GM21619 (cell line): Measurements from ENCODE around the gene BIN1.

Source experiments
- ATAC-seq: cut with Tn5 transposase; IDR thresholded peaks from one replicate; pipeline ENCODE4 v1.9.1; 2021; ENCODE audit not compliant: unreplicated experiment

BIN1 gene, protein sequence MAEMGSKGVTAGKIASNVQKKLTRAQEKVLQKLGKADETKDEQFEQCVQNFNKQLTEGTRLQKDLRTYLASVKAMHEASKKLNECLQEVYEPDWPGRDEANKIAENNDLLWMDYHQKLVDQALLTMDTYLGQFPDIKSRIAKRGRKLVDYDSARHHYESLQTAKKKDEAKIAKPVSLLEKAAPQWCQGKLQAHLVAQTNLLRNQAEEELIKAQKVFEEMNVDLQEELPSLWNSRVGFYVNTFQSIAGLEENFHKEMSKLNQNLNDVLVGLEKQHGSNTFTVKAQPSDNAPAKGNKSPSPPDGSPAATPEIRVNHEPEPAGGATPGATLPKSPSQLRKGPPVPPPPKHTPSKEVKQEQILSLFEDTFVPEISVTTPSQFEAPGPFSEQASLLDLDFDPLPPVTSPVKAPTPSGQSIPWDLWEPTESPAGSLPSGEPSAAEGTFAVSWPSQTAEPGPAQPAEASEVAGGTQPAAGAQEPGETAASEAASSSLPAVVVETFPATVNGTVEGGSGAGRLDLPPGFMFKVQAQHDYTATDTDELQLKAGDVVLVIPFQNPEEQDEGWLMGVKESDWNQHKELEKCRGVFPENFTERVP

DNA sequence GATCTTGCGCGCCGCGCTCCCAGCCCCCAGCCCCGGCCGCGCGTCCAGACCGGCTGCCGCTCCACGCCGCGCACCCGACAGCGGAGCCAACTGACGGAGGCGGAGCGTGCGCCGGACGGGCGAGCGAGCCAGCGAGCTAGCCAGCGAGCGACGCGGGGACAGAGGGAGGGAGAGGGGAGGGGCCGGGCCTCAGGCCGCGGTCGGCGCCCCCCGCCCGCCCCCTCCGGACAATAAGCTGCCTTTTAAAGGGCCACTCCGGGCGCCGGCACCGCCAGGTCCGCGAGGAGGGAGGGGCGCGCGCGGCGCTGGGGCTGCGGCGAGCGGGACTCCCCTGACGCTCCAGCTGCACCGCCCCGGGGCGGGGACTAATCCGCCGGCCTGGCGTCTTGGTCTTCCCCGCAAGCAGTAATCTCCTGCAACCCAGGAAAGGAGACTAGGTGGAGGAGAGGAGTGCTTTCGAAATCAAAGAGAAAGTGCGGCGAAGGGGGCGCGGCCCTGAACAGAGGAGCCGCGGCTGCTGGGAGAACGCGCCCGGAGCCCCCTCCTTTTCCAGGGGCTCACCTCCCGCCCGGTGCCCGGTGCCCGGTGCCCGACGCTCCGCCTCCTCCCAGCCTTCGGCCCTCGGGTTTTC is at the start of gene BIN1:
Gene BIN1, minus strand, starts transcription at position 164 of the 631 bp plus-strand sequence. CDS start 211 bp downstream, outside the sequence.
- ATAC-seq, result peak; percentile 88

DNA sequence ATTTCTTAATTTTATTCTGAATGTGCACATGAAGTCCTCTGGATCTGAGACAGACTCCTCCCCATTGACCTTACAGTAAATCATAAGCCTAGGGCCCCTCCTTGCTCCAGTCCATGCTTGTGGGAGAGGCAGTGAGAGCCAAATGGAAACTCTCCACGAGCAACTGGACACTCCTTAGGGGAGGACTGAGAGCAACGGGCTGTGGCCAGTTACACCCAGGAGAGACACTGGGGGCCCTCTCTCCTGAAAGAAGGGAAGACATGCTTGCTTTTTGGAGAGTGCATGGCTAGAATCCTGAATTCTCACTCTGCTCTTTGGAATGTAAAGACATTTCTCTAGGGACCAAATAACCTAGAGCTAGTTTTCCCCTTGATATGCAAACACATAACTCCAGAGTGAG is 49.0 kb upstream of the BIN1 start:
- ATAC-seq, result no peak

DNA sequence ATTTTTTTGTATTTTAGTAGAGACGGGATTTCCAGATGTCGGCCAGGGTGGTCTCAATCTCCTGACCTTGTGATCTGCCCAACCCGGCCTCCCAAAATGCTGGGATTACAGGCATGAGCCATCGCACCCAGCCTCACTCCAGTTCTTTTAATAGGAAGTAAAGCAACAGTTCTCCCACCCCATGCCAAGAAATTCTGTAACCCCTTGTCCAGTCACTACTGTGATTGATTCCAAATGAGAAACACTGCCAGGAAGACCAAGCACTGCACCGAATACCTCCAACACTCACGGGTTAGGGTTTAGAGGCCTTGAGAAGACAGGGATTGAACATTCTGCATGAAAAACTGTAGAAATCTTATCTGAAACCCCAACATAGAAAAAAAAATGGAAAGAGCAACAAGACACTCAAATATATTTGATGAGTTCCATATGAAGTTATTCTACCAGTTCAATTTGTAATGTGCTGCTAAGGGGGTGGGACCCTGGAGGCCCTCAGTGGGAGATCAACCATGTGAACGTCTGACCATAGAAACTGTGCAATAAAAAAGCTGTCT is 48.2 kb upstream of the BIN1 start:
- ATAC-seq, result no peak

DNA sequence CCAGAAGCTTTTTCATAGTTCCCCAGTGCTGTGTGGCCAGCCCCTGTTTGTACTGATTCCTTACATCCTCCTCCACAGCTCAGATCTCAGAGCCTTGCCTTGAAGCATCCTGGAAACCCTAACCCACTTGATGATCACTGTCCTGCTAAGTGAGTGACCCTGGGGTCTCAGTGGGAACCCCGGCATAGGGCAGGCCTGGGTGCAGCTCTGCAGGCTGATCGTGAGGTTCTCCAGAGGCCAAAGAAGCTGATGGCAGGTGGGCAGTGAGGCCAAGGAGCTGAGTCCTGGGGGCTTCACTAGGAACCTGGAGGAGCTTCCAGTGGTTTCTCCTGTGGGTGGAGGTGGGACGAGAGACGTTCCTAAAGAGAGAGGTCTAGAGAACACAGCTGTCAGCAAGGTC is 47.4 kb upstream of the BIN1 start:
- no peak for ATAC-seq

DNA sequence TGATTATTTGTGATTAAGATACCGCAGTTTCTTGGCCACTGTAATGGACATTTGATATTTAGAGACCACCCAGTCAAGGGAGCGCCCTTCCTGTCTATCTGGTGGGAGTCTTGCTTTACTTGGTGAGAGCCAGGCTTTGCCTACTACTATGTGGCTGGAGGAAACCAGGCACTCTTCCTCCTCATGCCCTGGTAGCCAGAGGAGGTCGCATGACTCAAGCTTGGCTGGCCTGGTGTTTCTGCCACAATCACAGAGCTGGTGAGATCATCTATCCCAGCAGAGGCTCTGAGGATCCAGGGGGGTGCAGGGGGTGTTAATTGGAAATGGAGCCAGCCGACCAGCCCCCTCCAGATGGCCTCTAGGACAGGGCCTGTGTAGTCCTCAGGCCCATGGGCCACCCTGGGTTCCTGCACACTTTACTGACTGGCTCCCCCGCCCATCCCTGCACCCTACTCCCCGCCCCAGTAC is 46.8 kb upstream of the BIN1 start:
- no peak for ATAC-seq

DNA sequence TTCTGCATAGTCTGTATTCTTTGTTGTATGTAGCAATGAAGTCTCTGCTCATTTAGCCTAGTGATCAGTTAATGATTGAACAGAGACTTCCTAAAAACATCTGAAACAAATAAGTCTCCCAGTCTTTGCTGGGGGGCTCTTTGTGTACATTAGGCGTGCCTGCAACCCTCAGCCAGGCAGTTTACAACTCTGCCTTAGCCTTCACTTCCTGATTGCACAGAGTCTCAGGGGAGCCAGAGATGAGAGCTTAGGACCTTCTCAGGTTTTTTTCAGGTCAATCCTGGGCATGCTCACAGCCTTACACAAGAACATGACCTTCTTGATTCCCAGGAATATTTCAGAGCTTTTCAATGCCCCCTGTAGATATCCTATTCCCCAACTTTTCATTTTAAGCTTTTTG is 44.0 kb upstream of the BIN1 start:
- no peak for ATAC-seq

DNA sequence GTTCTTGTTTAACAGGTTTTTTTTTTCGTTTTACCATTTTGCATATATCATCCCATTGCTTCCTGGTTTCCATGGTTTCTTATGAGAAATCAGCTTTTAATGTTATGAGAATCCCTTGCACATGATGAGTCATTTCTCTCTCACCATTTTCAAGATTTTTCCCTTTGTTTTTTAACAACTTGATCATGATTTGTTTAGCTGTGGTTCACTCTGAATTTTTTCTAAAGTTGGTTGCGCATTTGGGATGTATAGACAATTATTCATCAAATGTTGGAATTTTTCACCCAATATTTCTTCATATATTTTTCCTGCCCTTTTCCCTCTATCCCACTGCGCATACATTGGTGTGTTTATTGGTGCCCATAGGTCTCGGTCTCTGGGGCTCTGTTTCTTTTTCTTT is 42.4 kb upstream of the BIN1 start:
- ATAC-seq, result no peak

DNA sequence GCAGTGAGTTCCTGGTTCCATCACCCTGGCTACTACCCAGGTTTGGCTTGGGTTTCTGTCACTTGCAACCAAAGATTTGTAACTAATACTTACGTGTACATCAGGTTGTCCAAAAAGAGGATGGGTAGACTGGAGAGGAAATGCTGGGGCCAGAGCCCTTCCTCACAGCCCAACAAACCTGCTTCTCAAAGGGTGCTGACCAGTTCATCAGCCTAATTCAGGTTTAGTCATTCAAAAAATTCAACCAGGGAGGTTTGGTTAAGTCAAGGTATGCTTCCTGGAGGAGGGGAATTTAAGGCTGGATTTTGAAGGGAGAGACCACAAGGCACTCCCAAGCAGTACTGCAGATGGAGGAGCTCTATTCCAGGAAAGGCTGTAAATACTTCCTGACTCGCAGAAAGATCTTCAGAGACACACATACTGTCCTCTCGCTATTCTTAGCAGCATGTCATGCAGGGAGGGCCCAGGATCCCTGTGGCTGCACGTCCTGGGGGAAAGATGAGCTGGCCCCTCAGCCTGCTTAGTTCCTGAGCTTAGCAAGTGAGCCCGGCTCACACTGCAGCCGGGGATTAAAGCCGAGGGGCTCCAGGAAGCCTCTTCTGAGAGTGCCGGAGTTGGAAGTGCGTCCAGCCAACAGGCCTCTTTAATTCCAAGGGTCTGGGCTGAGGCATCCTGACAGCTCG is 40.0 kb upstream of the BIN1 start:
- no peak for ATAC-seq

DNA sequence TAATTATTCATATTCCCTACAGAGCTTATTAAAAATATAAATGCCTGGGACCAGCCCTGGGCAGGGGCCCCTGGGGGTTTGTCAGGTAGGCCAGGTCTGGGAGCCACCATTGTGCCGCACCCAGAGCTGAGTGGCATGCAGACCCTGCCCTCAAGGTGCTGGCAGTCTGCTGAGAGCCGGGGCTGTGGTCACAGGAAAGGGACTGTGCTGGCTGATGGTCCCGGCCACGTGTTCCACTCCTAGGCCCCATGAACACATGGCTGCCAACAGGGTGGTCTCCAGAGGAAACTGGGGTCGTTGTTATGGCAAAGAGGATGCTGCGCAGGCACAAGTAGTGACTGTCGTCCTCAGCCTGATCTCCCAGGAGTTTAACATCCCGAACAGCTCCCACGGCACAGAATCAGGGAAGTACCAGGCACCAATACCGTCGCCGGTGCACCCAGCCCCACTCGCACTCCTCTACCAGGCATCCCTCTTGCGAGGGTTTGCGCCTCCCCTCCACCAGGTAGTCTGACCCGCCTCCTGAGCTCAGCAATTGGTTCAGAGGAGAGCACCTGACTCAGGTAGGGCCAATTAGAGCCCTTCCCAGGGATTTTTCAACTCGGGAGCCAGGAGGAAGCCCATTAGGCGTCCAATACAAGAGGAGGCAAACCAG is 39.2 kb upstream of the BIN1 start:
- no peak for ATAC-seq

DNA sequence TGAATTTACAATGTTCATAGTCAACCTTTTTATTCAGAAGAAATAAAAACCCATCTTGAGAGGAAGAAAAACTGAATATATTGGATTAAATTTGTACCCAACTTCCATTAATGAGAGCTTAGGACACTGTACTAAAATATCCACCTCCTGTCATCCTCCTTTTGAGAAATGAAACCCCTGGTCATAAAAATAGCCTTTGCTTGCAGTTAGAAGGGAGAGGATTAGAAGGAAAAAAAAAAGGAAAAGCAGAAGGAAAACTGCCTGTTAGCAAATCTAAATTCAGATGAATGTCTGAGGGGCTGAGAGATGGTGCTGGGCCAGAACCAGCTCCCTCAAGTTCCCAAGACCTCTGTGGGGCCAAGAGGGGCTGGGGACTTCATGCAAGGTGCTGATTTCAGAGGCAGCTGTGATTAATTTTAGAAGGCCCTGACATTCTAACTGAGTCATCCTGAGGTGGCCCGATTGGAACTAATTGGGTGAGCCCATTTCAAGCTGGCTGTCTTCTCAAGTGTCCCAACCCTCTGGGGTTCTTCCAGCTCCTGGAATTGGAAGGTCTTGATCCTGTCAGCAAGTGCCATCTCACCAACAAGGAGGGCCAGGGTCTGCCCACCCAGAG is 38.4 kb upstream of the BIN1 start:
- no peak for ATAC-seq

DNA sequence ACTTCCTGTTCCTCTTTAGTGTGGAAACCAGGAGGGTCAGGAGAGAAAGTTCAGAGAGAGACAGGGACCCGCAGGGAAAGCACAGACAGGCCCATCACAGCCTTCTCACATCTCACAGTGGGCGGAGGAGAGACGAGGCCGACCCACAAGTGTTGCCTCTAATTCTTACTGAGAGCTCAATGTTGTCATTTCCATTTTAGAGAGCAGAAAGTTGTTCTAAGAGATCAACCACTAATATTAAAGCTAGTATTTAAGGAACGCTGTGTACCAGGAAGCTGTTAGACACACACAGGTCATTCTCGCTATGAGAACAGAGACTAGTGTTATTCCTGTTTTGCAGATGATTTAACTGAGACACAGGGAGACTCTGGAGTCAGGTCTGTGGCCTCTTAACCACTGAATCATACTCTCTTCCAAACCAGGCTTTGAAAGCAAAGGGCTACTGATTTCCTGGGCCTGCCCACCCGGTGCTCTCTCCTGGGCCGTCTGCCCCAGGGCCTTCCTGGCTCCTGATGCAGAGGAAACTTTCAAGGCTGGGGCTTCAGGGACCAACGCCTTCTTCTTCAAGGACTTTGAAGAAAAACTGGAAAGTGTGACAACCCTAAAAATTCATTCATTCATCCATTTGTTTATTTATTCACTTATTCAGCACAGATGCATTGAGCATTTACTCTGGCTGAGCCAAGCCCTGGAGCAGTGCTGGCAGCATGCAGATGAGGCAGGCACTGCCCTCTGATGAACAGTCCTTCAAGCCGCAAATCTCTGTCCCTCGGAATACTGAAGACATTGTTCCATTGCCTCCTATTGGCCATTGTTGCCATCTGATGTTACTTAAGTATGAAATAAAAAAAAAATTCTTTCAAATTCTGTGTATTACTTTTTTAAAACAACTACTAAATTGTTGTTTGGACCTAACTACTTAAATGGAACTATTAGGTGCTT is 37.2 kb upstream of the BIN1 start:
- ATAC-seq, result no peak

DNA sequence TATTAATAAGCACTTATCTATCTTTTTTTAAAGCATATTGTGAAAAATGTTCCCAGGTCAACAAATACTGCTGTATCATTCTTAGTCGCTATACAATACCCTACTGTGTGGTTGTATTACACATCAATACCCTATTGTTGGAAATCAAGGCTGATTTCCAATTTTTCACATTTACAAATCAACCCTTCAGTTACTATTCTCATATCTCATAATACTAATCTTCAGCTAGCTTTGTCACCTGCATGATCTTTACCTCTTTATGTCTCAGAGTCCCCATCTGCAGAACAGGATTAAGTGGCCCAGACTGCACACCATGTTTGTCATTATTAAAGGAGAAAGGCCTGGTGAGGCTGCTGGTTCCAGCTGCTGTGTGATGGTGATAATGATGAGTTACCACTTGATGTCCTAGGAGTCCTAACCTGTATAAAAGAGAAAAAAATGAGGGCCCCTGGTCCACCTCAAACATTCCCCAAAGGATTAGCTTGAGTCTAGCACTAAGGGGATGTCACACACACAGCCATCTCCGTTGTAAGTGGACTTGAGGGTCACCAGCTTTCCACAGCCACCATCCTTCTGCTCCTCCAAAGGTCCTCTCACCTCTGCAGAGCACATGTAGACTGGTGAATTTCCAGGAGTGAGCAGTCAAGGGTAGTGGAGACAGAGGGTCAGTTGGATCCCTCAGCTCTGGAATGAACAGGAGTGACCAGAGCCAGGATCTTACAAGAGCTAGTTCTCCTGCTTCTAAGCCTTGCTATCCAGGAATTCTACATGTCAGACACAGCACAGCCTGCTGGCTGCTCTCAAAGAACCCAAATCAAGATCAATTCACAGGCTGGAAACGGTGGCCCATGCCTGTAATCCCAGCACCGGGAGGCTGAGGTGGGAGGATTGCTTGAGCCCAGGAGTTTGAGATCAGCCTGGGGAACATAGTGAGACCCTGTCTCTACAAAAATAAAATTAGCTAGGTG is 36.0 kb upstream of the BIN1 start:
- ATAC-seq, result no peak

DNA sequence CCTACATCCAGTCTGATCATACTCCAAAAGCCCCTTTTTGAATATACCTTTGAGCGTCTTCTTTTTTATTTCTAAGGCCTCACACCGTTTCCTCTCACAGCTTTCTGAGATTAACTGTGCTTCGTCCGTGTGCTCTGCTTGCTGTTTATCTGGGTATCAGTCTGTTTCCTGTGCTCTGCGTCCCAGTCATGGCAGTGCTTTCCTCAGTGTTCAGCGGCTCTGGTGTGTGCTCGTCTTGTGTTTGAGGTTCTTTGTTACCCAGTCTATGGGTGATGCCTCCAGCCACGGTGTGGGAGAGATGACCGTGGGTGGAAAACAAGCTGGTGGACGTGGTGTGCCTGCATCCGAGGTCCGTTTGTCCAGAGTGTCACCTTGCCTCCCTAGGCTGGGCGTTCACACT is 33.6 kb upstream of the BIN1 start:
- no peak for ATAC-seq

DNA sequence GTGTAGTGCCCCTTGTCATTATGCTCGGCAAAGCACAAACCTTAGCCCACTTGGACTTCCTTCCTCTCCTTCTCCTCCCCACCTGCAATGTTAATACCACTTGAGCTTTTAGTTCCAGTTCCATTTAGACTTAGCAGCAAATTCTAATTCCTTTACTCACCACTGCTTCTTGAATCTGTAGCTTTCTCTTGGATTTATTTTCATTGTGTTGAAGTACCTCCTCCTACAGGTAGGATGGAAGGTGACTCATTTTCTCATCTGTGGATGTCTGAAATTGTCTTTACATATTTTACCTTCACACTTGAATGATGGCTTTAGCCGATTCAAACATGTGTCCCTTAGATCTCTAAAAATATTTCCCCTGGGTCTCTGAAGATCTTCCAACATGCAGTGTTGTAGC is 32.8 kb upstream of the BIN1 start:
- ATAC-seq, result no peak

DNA sequence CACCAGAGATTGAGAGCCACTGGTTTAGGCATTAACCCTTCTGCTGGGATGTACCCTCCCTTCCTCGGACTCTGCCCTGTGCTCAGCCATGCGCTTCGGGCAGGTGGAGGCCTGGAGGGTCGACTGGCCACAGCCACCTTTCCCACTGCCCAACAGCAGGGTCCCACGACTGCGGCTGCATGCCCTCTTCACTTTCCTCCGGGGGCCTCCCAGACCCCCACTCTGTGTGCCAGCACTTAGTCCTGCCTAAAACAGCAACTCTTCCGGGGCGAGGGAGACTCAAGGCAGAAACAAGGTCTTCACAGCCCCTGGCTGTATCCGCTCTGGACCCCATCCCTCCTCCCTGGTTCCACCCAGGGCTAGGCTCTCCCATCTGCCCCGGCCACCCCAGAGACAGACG is 31.3 kb upstream of the BIN1 start:
- ATAC-seq, result no peak

DNA sequence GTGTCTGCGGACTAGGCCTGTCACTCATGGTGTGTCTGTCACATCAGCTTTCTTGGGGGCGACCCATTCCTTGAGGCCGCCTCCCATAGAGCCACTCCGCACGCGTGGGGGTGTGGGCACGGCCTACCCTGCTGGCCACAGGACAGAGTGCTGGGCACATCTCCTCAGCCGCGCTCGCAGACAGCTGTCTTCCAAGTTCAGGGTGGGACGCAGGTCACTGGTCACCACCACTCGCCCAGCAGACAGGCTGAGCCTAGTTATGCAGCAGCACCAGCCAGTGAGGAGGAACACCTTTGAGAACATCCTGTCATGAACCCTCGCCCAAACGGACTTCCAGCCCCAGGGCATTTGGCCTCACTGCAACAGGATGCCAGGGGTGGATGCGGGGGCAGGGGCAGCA is 30.8 kb upstream of the BIN1 start:
- ATAC-seq, result no peak

DNA sequence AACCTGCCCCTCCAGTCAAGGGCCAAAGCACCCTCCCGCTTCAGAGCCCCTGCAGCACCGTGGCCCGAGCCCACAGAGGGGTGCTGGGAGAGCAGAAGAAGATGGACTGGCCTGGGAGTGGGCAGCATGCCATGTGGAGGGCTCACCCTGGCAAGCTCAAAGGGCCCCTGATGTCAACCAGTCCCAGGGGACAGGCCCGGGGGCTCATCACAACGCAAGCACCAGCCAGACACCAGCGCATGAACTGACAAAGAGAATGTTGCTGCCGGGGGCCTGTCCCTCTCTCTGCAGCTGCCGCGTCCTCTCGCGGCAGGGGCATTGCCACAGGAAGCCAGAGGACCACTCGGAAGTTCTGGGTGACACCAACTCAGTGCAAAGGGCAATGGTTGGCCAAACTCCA is 30.3 kb upstream of the BIN1 start:
- ATAC-seq, result no peak
